Measurements from ENCODE around the gene ZNF784. TPM values are rescaled to one million over a fixed set of nuclear protein-coding genes. Genes with fewer than 3 reads are reported as not detected.
"Not testable (repeated sequence)": the region's sequence is repeated elsewhere in the genome, so short reads cannot be mapped to it uniquely, and the experiment has no call there.

ZNF784 gene
- polyA plus RNA-seq, 1 donor from 2014 or later, result 2.4 TPM

DNA sequence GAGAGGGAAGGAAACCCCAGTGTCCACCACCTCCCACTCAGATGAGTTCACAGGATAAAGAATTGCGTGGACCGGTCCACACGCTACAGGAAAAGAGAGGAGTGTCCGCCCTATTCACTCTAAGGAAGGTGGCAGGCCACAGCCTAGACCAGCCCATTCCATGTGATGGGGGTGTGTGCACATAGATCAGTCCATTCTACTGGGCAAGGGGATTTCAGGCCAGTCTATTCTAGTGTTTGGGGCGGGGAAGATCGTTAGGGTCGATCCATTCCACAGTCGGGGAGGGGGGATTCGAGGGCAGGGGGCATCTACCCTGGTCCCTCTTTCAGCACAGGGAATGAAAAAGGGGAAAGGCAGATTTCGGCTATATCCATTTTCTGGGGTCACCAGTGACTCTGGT lies 32.8 kb downstream of the ZNF784 start:
- Mint-ChIP-seq H3K4me3 (no peak overlapping the region), H3K27ac (no peak overlapping the region), H3K27me3 (peaks cover 10% of the 10 kb centered on the region), H3K36me3 (peaks cover 18% of the 10 kb centered on the region), H3K4me1 (peaks cover 5 to 11% (median 11%) of the 10 kb centered on the region in 3 donors), H3K9me3 (peaks cover 0 to 10% (median 0%) of the 10 kb centered on the region in 3 donors)

DNA sequence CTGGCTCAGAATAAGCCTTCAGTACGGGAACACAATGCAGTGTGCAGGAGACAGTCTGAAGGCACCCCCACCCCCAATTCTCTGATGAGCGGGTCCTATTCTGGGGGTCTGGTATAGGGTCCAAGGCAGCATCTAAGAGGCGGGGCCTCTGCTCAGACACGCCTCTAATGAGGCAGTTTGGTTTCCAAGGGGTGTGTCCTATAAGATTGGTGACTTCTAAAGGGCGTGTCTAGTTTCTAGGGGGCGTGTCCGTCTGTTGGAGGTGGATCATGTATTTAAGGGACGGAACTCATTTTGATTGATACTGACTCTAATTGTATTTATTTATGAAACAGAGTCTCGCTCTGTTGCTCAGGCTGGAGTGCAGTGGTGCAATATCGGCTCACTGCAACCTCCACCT lies 33.7 kb downstream of the ZNF784 start:
- H3K4me1 Mint-ChIP-seq, result peaks cover 9 to 15% (median 11%) of the 10 kb centered on the region in 3 donors
- H3K4me3 Mint-ChIP-seq, result peak overlapping the region in 1 of 4 donors; percentile 68
- H3K9me3 Mint-ChIP-seq, result peaks cover 0 to 8% (median 0%) of the 10 kb centered on the region in 3 donors
- peaks cover 11% of the 10 kb centered on the region for H3K27me3 Mint-ChIP-seq
- peaks cover 16% of the 10 kb centered on the region for H3K36me3 Mint-ChIP-seq
- no peak overlapping the region for H3K27ac Mint-ChIP-seq

DNA sequence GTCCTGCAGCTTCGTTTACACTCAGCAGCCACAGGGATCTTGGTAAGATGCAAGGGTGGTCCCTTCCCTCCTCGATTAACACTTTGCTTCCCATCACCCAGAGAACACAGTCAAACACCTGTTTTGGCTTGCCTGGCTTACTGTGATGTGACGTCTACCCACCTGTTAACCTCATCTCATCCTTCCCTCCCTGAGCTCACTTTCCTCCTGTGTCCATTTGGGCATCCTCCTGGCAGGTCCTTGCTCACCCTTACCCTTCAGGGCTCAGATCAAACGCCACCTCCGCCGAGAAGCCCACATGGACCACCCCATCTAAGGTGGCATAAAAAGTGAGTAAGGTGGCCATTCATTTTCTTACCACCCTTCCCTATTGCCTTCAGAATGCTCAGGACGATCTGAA lies 34.3 kb downstream of the ZNF784 start:
- Mint-ChIP-seq H3K4me3 (no peak overlapping the region), H3K27me3 (peaks cover 11% of the 10 kb centered on the region), H3K4me1 (peaks cover 14 to 19% (median 15%) of the 10 kb centered on the region in 3 donors), H3K9me3 (peaks cover 0 to 4% (median 0%) of the 10 kb centered on the region in 3 donors), H3K27ac (peak overlapping the region in 1 of 3 donors; percentile 33), H3K36me3 (peaks cover 11% of the 10 kb centered on the region)

DNA sequence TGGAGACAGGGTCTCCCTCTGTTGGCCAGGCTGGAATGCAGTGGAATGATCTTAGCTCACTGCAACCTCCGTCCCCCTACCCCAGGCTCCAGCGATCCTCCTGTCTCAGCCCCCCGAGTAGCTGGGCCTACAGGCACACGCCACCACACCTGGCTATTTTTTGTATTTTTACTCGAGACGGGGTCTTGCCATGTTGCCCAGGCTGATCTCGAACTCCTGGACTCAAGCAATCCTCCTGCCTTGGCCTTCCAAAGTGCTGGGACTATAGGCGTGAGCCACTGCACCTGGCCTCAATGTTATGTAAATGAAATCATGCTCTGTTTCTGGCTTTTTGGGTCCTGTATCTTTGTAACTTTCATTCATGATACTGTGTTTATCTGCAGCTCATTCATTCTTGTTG lies 35.6 kb downstream of the ZNF784 start:
- no peaks in the 10 kb centered on the region for H3K9me3 Mint-ChIP-seq
- H3K4me1 Mint-ChIP-seq, result peaks cover 12 to 18% (median 18%) of the 10 kb centered on the region in 3 donors
- H3K4me3 Mint-ChIP-seq, result peak overlapping the region in 2 of 4 donors; percentile 16 to 52
- H3K36me3 Mint-ChIP-seq, result peaks cover 6% of the 10 kb centered on the region
- peaks cover 11% of the 10 kb centered on the region for H3K27me3 Mint-ChIP-seq
- peak overlapping the region in 1 of 3 donors; percentile 25 for H3K27ac Mint-ChIP-seq

DNA sequence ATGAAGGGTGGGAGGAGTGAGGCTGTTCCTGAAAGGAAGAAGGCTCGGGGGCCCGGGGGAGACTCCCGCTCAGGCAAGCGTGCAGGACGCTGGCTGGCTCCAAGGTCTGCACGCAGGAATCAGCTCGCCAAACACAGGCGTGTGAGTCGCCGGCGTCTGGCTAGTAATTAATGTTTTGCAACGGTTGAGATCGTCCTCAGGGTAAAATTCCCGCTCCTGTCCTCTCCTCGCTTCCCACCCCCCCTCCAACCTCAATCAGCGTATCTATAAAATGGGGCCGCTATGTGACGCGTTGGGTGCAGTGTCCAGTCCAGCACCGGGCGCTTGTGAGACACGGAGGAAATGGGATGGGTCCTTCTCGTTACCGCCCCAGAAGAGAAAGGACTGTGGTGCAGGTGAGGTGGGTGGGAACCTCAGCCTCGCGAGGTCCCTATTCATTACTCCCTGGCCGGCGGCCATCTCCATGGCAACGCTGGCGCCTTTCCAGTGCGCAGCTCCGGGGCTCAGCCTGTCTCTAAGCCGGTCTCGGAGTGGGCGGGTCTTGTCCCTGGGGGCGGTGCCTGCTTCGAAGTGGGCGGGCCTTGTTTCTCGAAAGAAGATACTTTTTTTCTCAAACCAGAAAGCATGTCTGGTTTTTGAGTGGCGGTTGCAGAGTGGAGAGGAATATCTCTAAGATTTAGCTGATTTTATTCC lies 37.2 kb downstream of the ZNF784 start:
- peaks cover 4% of the 10 kb centered on the region for H3K36me3 Mint-ChIP-seq
- H3K27ac Mint-ChIP-seq, result peak overlapping the region; percentile 63 to 78 (median 72)
- peaks cover 12 to 19% (median 18%) of the 10 kb centered on the region in 3 donors for H3K4me1 Mint-ChIP-seq
- H3K4me3 Mint-ChIP-seq, result peak overlapping the region; percentile 81 to 95 (median 88)
- H3K27me3 Mint-ChIP-seq, result peaks cover 11% of the 10 kb centered on the region
- H3K9me3 Mint-ChIP-seq, result no peaks in the 10 kb centered on the region

- Mint-ChIP-seq H3K27me3 (peaks cover 7% of the 10 kb centered on the region), H3K9me3 (no peaks in the 10 kb centered on the region), H3K4me3 (peak overlapping the region; percentile 63 to 87 (median 75)), H3K27ac (peak overlapping the region; percentile 31 to 71 (median 58)), H3K36me3 (no peaks in the 10 kb centered on the region), H3K4me1 (peaks cover 12 to 28% (median 18%) of the 10 kb centered on the region in 3 donors)
These were observed 38.6 kb downstream of the ZNF784 start for GRCh38 chr19:55585658-55586339.

- H3K9me3 Mint-ChIP-seq, result no peaks in the 10 kb centered on the region
- H3K4me1 Mint-ChIP-seq, result peaks cover 12 to 30% (median 19%) of the 10 kb centered on the region in 3 donors
- H3K27me3 Mint-ChIP-seq, result peaks cover 6% of the 10 kb centered on the region
- peak overlapping the region in 1 of 3 donors; percentile 58 for H3K27ac Mint-ChIP-seq
- peak overlapping the region in 1 of 4 donors; percentile 71 for H3K4me3 Mint-ChIP-seq
- H3K36me3 Mint-ChIP-seq, result no peaks in the 10 kb centered on the region
These were observed 39.5 kb downstream of the ZNF784 start for GRCh38 chr19:55584871-55585270.

- peak overlapping the region in 1 of 4 donors; percentile 17 for H3K4me3 Mint-ChIP-seq
- H3K36me3 Mint-ChIP-seq, result not testable (repeated sequence)
- peaks cover 12 to 33% (median 23%) of the 10 kb centered on the region in 3 donors for H3K4me1 Mint-ChIP-seq
These were observed 40.5 kb downstream of the ZNF784 start for GRCh38 chr19:55583897-55584296.

DNA sequence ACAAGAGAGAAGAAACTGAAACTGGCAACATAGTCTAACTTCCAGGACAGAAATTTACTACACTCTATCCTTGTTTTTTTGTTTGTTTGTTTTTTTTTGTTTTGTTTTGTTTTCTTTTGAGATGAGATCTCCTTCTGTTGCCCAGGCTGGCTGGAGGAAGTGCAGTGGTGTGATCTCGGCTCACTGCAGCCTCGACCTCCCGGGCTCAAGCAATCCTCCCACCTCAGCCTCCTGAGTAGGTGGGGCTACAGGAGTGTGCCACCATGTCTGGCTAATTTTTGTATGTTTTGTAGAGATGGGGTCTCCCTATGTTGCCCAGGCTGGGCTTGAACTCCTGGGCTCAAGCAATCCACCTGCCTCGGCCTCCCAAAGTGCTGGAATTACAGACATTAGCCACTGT lies 42.1 kb downstream of the ZNF784 start:
- H3K27ac Mint-ChIP-seq, result peak overlapping the region in 1 of 3 donors; percentile 10
- peak overlapping the region in 2 of 4 donors; percentile 36 to 61 for H3K4me3 Mint-ChIP-seq
- not testable (repeated sequence) for H3K36me3 Mint-ChIP-seq, H3K27me3 Mint-ChIP-seq, H3K9me3 Mint-ChIP-seq
- H3K4me1 Mint-ChIP-seq, result peaks cover 9 to 30% (median 20%) of the 10 kb centered on the region in 3 donors

More at GRCh38 chr19:55583897-55584296, 40.5 kb downstream of the ZNF784 start:
- H3K27ac Mint-ChIP-seq, H3K9me3 Mint-ChIP-seq, H3K27me3 Mint-ChIP-seq: not testable (repeated sequence)

GRCh38 chr19:55581823-55582223 lies 42.5 kb downstream of the ZNF784 start:
- H3K4me1 Mint-ChIP-seq, result peaks cover 6 to 27% (median 18%) of the 10 kb centered on the region in 3 donors
- H3K27me3 Mint-ChIP-seq, result peaks cover 3% of the 10 kb centered on the region
- peak overlapping the region in 3 of 4 donors; percentile 15 to 61 (median 36) for H3K4me3 Mint-ChIP-seq
- H3K27ac Mint-ChIP-seq, result peak overlapping the region in 2 of 3 donors; percentile 10 to 50
- no peaks in the 10 kb centered on the region for H3K9me3 Mint-ChIP-seq
- peaks cover 4% of the 10 kb centered on the region for H3K36me3 Mint-ChIP-seq

GRCh38 chr19:55581145-55581822 lies 43.1 kb downstream of the ZNF784 start:
- peaks cover 3% of the 10 kb centered on the region for H3K27me3 Mint-ChIP-seq
- peaks cover 6 to 24% (median 17%) of the 10 kb centered on the region in 3 donors for H3K4me1 Mint-ChIP-seq
- H3K36me3 Mint-ChIP-seq, result peaks cover 5% of the 10 kb centered on the region
- H3K4me3 Mint-ChIP-seq, result peak overlapping the region; percentile 39 to 83 (median 78)
- no peaks in the 10 kb centered on the region for H3K9me3 Mint-ChIP-seq
- H3K27ac Mint-ChIP-seq, result peak overlapping the region in 2 of 3 donors; percentile 50 to 54

DNA sequence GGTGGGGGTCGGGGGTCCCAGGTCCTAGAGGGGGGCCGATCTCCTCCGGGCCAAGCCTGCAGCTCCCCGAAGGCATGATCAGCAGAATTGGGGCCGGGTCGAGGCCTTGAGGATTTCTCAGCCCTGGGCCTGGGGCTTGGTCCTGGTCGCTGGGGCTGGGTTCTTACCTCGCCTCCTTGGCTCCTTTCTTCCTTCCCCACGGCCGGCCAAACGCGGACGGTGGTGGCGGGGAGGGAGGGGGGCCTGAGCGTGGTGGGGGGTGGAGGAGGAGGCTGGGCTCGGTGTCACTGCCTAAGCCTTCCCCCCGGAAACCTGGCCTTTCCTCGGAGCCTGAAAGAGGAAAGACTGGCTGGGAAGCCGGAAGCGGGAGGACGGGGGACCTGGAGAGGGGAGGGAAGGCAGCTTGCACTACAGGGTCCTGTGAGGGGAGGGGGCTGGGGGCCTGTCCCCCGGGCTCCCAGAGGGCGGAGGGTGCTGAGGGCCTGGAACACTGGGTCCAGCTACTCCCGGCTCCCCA lies 43.7 kb downstream of the ZNF784 start, which contains the start of gene ZNF579:
TSS of gene ZNF579 (minus strand) at position 221 of the 517 bp plus-strand sequence. CDS start 1,209 bp downstream, outside the sequence.
- Mint-ChIP-seq H3K36me3 (peaks cover 7% of the 10 kb centered on the region), H3K27me3 (peaks cover 2% of the 10 kb centered on the region), H3K4me1 (peaks cover 6 to 21% (median 14%) of the 10 kb centered on the region in 3 donors), H3K9me3 (peaks cover 0 to 2% (median 0%) of the 10 kb centered on the region in 3 donors), H3K4me3 (peak within 1 kb of the TSS; percentile 72 to 84 (median 80)), H3K27ac (peak within 1 kb of the TSS; percentile 54 to 88 (median 79))

GRCh38 chr19:55579766-55580621 lies 44.4 kb downstream of the ZNF784 start:
- peaks cover under 1 to 16% (median 8%) of the 10 kb centered on the region in 3 donors for H3K4me1 Mint-ChIP-seq
- H3K9me3 Mint-ChIP-seq, result peaks cover 0 to 2% (median 0%) of the 10 kb centered on the region in 3 donors
- H3K4me3 Mint-ChIP-seq, result peak overlapping the region; percentile 72 to 84 (median 80)
- peaks cover 7% of the 10 kb centered on the region for H3K36me3 Mint-ChIP-seq
- H3K27ac Mint-ChIP-seq, result peak overlapping the region; percentile 54 to 88 (median 79)
- peaks cover 2% of the 10 kb centered on the region for H3K27me3 Mint-ChIP-seq

Data from IgD-negative memory B cell (primary cell).